HepG2 (cell line): ENCODE data around the gene FOCAD. TPM values are rescaled to one million over a fixed set of nuclear protein-coding genes. Genes with fewer than 3 reads are reported as not detected.
A peak's percentile ranks its signal among the peaks of the same experiment; 100 is the strongest.

Experiments used
- ETV6 ChIP-seq: sonication (generic); formaldehyde crosslinking; conservative IDR thresholded peaks from 2 replicates; pipeline ENCODE4 v1.4.0; 2020; ENCODE audit warnings: missing genetic modification reagents
- HNRNPLL ChIP-seq: fragments of 200-400 bp; formaldehyde crosslinking; IDR thresholded peaks from 2 replicates; pipeline ENCODE4 v1.6.1; 2017; ENCODE audit warnings: mild to moderate bottlenecking, low read depth, low read length; ENCODE audit not compliant: poor library complexity, severe bottlenecking
- HNRNPUL1 ChIP-seq: fragments of 200-400 bp; formaldehyde crosslinking; IDR thresholded peaks from 2 replicates; pipeline ENCODE4 v1.6.1; 2017; ENCODE audit warnings: low read depth, mild to moderate bottlenecking, low read length, moderate library complexity
- PHB2 ChIP-seq: fragments of 450-650 bp; IDR thresholded peaks from 2 replicates; pipeline ENCODE4 v1.6.1; 2018; ENCODE audit not compliant: partially characterized antibody
- PTBP1 ChIP-seq: fragments of 200-400 bp; formaldehyde crosslinking; IDR thresholded peaks from 2 replicates; pipeline ENCODE4 v1.6.1; 2018; ENCODE audit warnings: low read length, low read depth; ENCODE audit not compliant: poor library complexity, severe bottlenecking
- RNF2 ChIP-seq: fragments of 450-650 bp; conservative IDR thresholded peaks from 2 replicates; pipeline ENCODE4 v1.6.1; 2016; ENCODE audit warnings: low read depth
- SOX5 ChIP-seq: IDR thresholded peaks from 2 replicates; pipeline ENCODE4 v1.6.1; 2016; ENCODE audit warnings: borderline replicate concordance
- ZFAT ChIP-seq: sonication (generic); formaldehyde crosslinking; conservative IDR thresholded peaks from 2 replicates; pipeline ENCODE4 v1.8.1; 2023; ENCODE audit warnings: missing genetic modification reagents, inconsistent platforms
- ZNF207 ChIP-seq: fragments of 450-650 bp; IDR thresholded peaks from 2 replicates; pipeline ENCODE4 v1.6.1; 2016; ENCODE audit warnings: antibody characterized with exemption, borderline replicate concordance
- ZNF292 ChIP-seq: sonication (generic); formaldehyde crosslinking; IDR thresholded peaks from 2 replicates; pipeline ENCODE4 v1.8.1; 2022; ENCODE audit warnings: mild to moderate bottlenecking, low read depth, missing genetic modification reagents, borderline replicate concordance
- polyA plus RNA-seq, 8 experiments: library from polyadenylated mRNA; depleted of rRNA in 3 of 8; stranded (reverse) in 7 of 8; unstranded in 1 of 8; fragments of >200 nt; fragmentation: Illumina TruSeq in 4 of 8; extraction: Trizol in 4 of 8; gene quantifications; 2 replicates each; pipeline versions ENCODE4 v1.2.1 to v1.2.3, GENCODE V29; 2011 to 2016; ENCODE audit warnings: low read depth in 4 of 8, missing spikeins in 1 of 8, mixed read lengths in 1 of 8; ENCODE audit not compliant: insufficient read depth in 1 of 8
- total RNA-seq, 5 experiments: library from RNA; depleted of rRNA; stranded (reverse); fragments of >200 nt; fragmentation: Illumina TruSeq; extraction: Trizol; gene quantifications; 2 replicates each; pipeline ENCODE4 v1.2.3, GENCODE V29; 2016; ENCODE audit warnings: low read depth in 1 of 5
- TF ChIP-seq, protein P1 (sequence below): sonication (generic); formaldehyde crosslinking; IDR thresholded peaks from 2 replicates; pipeline ENCODE4 v1.9.0; 2021; ENCODE audit warnings: mild to moderate bottlenecking, missing genetic modification reagents
- TF ChIP-seq, protein P2 (sequence below): sonication (generic); formaldehyde crosslinking; IDR thresholded peaks from 2 replicates; pipeline ENCODE4 v1.8.0; 2022; ENCODE audit warnings: mild to moderate bottlenecking, missing genetic modification reagents, moderate library complexity
- TF ChIP-seq, protein P3 (sequence below): sonication (generic); formaldehyde crosslinking; IDR thresholded peaks from 2 replicates; pipeline ENCODE4 v1.9.0; 2021; ENCODE audit warnings: missing genetic modification reagents, borderline replicate concordance
- TF ChIP-seq, protein P4 (sequence below): sonication (generic); formaldehyde crosslinking; IDR thresholded peaks from 2 replicates; pipeline ENCODE4 v1.4.0; 2020; ENCODE audit warnings: mild to moderate bottlenecking, missing genetic modification reagents, borderline replicate concordance

The FOCAD gene
- total and polyA plus RNA-seq, 2 of the 13 experiments (the other 11 are each of a cell fraction or from before 2014, with no cell fraction given), result 18.0 to 31.1 TPM

DNA sequence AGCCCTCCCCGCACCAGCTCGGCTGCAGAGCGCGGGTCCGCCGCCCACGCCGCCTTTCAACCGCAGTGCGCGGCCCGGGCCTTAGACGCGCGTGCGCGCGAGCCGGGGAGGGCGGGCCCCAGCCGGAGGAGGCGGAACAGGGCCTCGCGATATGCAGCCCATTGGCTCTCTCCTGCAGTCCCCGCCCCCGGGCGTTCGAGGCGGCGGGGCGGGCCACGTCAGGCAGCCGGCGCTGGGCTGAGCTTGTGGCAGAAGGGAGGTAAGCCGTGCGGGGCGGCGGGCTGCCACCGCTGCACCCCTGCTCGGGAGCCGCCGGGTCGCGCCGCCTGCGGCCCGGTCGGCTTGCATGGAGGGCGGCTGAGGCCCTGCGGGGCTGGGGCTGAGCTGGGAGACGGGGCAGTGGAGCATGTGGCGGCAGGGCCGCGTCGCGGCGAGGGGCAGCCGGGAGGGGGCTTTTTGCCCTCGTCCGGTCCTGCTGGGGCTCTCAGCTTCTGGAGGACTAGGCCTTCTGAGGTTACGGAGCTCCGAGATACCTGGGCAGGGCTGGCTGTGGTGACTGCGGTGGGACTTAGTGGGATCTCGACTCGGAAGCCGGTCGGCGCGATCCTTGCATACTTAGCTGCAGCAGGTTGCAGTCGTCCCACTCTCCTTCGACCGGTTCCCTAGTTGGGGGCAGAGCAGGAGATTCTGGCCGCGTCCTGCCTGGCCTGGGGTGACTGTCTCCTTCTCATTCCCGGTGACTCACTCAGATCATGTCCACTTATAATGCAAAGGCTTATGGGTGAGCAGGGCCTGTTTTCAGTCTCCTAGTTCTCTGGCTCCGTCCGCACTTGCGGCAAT lies at the start of gene FOCAD (continued):
- TF ChIP-seq ZNF292 (CRISPR knock-in tag) (no peak), SOX5 (CRISPR knock-in tag) (no peak), HNRNPUL1 (no peak), RNF2 (peak; percentile 80; the same call in 1 of the 2 replicates), PHB2 (no peak), ZNF207 (no peak), ETV6 (0 out of 2 replicates have a peak, but pooled peaks have one; percentile 29), ZFAT (no peak; the same call in 1 of the 2 replicates), PTBP1 (no peak), HNRNPLL (peak; percentile 80)
- TF ChIP-seq, protein P1, sequence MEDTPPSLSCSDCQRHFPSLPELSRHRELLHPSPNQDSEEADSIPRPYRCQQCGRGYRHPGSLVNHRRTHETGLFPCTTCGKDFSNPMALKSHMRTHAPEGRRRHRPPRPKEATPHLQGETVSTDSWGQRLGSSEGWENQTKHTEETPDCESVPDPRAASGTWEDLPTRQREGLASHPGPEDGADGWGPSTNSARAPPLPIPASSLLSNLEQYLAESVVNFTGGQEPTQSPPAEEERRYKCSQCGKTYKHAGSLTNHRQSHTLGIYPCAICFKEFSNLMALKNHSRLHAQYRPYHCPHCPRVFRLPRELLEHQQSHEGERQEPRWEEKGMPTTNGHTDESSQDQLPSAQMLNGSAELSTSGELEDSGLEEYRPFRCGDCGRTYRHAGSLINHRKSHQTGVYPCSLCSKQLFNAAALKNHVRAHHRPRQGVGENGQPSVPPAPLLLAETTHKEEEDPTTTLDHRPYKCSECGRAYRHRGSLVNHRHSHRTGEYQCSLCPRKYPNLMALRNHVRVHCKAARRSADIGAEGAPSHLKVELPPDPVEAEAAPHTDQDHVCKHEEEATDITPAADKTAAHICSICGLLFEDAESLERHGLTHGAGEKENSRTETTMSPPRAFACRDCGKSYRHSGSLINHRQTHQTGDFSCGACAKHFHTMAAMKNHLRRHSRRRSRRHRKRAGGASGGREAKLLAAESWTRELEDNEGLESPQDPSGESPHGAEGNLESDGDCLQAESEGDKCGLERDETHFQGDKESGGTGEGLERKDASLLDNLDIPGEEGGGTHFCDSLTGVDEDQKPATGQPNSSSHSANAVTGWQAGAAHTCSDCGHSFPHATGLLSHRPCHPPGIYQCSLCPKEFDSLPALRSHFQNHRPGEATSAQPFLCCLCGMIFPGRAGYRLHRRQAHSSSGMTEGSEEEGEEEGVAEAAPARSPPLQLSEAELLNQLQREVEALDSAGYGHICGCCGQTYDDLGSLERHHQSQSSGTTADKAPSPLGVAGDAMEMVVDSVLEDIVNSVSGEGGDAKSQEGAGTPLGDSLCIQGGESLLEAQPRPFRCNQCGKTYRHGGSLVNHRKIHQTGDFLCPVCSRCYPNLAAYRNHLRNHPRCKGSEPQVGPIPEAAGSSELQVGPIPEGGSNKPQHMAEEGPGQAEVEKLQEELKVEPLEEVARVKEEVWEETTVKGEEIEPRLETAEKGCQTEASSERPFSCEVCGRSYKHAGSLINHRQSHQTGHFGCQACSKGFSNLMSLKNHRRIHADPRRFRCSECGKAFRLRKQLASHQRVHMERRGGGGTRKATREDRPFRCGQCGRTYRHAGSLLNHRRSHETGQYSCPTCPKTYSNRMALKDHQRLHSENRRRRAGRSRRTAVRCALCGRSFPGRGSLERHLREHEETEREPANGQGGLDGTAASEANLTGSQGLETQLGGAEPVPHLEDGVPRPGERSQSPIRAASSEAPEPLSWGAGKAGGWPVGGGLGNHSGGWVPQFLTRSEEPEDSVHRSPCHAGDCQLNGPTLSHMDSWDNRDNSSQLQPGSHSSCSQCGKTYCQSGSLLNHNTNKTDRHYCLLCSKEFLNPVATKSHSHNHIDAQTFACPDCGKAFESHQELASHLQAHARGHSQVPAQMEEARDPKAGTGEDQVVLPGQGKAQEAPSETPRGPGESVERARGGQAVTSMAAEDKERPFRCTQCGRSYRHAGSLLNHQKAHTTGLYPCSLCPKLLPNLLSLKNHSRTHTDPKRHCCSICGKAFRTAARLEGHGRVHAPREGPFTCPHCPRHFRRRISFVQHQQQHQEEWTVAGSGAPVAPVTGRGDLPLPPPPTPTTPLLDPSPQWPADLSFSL, result no peak
- TF ChIP-seq, protein P2, sequence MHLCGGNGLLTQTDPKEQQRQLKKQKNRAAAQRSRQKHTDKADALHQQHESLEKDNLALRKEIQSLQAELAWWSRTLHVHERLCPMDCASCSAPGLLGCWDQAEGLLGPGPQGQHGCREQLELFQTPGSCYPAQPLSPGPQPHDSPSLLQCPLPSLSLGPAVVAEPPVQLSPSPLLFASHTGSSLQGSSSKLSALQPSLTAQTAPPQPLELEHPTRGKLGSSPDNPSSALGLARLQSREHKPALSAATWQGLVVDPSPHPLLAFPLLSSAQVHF (CRISPR knock-in tag), result 0 out of 2 replicates have a peak, but pooled peaks have one; percentile 59
- TF ChIP-seq, protein P3, sequence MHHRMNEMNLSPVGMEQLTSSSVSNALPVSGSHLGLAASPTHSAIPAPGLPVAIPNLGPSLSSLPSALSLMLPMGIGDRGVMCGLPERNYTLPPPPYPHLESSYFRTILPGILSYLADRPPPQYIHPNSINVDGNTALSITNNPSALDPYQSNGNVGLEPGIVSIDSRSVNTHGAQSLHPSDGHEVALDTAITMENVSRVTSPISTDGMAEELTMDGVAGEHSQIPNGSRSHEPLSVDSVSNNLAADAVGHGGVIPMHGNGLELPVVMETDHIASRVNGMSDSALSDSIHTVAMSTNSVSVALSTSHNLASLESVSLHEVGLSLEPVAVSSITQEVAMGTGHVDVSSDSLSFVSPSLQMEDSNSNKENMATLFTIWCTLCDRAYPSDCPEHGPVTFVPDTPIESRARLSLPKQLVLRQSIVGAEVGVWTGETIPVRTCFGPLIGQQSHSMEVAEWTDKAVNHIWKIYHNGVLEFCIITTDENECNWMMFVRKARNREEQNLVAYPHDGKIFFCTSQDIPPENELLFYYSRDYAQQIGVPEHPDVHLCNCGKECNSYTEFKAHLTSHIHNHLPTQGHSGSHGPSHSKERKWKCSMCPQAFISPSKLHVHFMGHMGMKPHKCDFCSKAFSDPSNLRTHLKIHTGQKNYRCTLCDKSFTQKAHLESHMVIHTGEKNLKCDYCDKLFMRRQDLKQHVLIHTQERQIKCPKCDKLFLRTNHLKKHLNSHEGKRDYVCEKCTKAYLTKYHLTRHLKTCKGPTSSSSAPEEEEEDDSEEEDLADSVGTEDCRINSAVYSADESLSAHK, result no peak
- TF ChIP-seq, protein P4, sequence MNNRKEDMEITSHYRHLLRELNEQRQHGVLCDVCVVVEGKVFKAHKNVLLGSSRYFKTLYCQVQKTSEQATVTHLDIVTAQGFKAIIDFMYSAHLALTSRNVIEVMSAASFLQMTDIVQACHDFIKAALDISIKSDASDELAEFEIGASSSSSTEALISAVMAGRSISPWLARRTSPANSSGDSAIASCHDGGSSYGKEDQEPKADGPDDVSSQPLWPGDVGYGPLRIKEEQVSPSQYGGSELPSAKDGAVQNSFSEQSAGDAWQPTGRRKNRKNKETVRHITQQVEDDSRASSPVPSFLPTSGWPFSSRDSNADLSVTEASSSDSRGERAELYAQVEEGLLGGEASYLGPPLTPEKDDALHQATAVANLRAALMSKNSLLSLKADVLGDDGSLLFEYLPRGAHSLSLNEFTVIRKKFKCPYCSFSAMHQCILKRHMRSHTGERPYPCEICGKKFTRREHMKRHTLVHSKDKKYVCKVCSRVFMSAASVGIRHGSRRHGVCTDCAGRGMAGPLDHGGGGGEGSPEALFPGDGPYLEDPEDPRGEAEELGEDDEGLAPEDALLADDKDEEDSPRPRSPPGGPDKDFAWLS (CRISPR knock-in tag), result 0 out of 2 replicates have a peak, but pooled peaks have one; percentile 56
